Fibroblast of peridontal ligament (primary cell): ENCODE data around the gene UQCR10.
"Not testable (repeated sequence)": the region's sequence is repeated elsewhere in the genome, so short reads cannot be mapped to it uniquely, and the experiment has no call there.

ENCODE experiments used
- DNase-seq: peaks from one replicate; pipeline ENCODE4 v3.0.0-alpha.2; 2010; ENCODE audit errors: extremely low read depth

UQCR10 gene

GRCh38 chr22:29737251-29738117 is 29.7 kb upstream of the UQCR10 start:
- DNase-seq, result no peak

DNA sequence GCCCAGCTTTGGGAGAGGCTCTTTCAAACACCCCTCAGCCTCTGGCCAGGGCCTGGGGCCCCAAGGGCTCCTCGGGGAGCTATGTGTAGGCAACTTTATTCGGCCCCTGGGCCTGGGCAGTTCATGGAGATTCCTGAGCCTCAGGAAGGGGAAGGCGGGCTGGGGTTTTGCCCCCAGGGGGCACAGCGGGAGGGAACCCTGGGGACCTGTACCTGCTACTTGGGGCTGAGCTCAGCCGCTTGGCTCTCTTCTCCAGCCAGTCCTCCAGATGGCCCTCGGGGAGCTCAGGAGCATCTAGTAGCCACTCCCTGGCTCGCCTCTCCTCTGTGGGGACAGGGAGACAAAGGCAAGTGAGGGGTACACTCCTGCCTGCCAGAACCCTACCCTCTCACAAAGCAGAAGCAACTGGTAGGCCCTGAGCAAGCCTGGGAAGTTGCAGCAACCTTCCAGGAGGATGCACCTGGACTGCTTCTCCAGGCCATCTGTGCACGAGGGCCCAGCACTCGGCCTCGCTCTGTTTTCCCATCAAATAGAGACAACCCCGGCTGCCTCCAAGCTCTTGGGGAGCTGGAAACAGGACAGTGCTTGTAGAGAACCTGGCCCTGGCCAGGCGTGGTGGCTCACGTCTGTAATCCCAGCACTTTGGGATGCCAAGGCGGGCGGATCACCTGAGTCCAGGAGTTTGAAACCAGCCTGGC is 28.9 kb upstream of the UQCR10 start:
- DNase-seq, result no peak

GRCh38 chr22:29739346-29739875 is 27.8 kb upstream of the UQCR10 start:
- DNase-seq, result no peak

GRCh38 chr22:29740216-29740615 is 27.0 kb upstream of the UQCR10 start:
- DNase-seq, result no peak

- no peak for DNase-seq
These were observed 25.2 kb upstream of the UQCR10 start for GRCh38 chr22:29741926-29742325.

DNA sequence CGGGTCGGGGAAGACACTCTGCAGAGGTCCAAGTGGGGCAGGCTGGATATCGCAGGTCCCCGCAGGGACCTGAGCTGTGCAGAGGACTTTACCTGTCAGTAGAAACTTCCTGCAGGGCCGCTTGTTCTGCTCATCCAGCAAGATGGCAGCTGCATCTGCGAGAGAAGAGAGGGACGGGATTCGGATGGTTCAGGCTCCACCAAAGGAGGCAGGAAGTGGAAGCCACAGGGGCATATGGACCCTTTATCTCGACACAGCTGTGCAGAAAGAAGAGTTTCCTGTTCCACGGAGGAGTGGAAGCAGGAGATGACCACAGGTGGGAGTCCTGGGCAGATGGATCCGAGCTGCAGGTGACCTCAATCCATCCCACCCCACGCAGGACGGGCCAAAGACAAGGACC is 24.8 kb upstream of the UQCR10 start:
- no peak for DNase-seq

- DNase-seq, result peak; percentile 90
These were observed 22.3 kb upstream of the UQCR10 start for GRCh38 chr22:29744902-29745301.

- DNase-seq, result no peak
These were observed 19.3 kb upstream of the UQCR10 start for GRCh38 chr22:29747832-29748231.

GRCh38 chr22:29748248-29748893 is 18.8 kb upstream of the UQCR10 start:
- no peak for DNase-seq

- DNase-seq, result no peak
These were observed 17.1 kb upstream of the UQCR10 start for GRCh38 chr22:29750029-29750428.

- no peak for DNase-seq
These were observed 16.3 kb upstream of the UQCR10 start for GRCh38 chr22:29750559-29751538.

- no peak for DNase-seq
These were observed 15.5 kb upstream of the UQCR10 start for GRCh38 chr22:29751669-29752068.

DNA sequence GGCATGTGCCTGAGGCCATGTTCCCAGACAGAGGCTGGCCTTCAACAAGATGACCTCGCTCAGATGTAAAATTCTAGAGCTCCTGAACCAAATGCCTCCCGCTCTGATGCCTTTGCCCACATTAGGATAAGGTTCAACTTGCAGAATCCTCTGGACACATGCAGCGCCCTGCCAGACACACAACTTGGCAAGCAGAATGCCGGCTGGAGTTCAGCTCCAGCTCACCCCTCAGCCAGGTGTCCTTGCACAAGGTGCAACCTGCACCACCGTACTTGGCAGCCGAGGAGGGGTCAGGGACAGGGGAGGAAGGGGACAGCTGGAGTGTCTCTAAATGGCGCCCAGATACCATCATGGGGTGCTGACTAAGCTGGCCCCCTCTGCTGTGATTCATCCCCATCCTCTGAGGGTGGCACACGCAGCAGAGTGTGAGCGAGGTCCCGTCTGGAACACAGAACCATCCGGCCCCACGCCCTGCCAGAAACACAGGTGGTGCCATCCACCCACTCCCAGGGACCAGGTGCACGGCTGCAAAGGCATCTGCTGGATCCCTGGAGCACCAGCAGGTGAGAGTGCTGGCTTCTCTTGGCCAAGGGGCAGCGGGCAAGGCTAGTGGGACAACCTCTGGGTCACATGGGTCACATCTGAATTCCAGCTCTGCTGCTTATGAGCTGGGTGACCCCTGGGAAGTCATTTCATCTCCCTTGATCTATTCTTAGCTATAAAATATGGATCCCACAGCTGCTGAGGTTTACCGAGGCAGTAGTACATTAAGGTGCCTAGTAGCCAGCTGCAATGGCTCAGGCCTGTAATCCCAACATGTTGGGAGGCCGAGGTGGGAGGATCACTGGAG is 13.1 kb upstream of the UQCR10 start:
- no peak for DNase-seq

DNA sequence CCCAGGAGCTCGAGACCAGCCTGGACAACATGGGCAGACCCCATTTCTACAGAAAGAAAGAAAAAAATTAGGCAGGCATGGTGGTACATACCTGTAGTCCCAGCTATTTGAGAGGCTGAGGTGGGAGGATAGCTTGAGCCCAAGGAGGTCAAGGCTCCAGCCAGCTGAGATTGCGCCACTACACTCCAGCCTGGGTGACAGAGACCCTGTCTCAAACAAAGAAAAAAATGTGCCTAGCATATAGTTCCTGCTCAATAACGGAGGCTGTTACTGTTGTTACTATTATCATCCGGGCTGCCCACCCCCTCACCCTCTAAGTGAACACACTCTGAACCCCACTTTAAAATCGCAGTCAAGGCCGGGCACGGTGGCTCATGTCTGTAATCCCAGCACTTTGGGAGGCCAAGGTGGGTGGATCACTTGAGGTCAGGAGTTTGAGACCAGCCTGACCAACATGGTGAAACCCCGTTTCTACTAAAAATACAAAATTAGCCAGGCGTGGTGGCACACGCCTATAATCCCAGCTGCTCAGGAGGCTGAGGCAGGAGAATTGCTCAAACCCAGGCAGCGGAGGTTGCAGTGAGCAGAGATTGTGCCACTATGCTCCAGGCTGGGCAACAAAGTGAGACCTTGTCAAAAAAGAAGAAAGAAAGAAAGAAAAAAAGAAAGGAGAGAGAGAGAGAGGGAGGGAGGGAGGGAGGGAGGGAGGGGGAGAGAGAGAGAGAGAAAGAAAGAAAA is 12.3 kb upstream of the UQCR10 start:
- not testable (repeated sequence) for DNase-seq

- no peak for DNase-seq
These were observed 11.3 kb upstream of the UQCR10 start for GRCh38 chr22:29755889-29756288.

GRCh38 chr22:29756341-29756740 is 10.8 kb upstream of the UQCR10 start:
- no peak for DNase-seq

DNA sequence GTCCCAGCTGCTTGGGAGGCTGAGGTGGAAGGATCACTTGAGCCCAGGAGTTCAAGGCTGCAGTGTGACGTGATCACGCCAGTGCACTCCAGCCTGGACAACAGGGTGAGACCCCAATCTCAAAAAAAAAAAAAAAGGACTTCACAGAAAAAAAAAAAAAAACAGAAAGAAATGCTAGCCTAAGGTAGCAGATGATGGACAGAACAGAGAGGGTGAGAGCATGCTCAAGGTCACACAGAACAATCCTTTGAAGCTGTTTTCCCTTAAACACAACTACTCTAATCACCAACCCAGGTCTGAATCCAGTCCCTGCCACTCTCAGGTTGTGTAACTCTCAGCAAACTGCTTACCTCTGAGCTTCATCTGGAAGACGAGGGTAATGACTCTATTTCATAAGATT is 10.1 kb upstream of the UQCR10 start:
- no peak for DNase-seq

DNA sequence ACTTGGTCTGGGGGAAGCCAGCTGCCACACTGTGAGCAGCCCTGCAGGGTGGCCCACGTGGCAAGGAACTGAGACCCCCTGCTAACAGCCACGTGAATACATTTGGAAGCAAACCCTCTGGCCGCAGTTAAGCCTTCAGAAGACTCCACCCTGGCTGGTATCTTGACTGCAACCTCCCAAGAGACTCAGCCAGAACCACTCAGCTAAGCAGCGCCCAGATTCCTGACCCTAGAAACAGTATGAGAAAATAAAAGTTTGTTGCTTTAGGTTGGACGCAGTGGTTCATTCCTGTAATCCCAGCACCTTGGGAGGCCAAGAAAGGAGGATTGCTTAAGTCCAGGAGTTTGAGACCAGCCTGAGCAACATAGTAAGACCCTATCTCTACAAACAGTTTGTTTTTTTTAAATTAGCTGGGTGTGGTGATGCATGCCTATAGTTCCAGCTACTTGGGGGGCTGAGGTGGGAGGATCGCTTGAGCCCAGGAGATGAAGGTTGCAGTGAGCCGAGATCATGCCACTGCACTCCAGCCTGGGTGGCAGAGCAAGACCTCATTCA is 9.0 kb upstream of the UQCR10 start:
- no peak for DNase-seq

DNA sequence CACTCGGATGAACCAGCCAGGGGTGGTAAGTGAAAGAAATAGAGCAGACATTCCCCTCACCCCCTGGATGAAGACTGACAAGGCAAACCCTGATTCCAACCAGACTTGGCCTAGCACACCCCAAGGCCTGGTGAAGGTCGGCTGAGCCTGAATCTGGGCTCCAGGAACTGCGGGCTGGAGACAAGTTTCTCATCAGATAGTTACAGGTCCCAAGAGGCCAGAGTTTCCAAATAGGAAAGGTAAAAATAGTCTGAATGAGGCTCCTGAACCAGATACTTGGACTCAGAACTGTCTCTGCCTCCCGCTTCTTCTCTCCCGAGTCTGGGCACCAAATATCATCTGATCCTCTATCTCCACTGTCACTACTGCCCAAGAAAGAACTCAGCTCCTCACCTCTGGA is 8.2 kb upstream of the UQCR10 start:
- no peak for DNase-seq
